SJSA1 (cell line): ENCODE data around the gene POU6F2. TPM values are rescaled to one million over a fixed set of nuclear protein-coding genes. Genes with fewer than 3 reads are reported as not detected.
A peak's percentile ranks its signal among the peaks of the same experiment; 100 is the strongest.

Source experiments
- DNase-seq, 2 experiments: peaks; one replicate each; pipeline ENCODE4 v3.0.0-alpha.2; 2015 to 2020; ENCODE audit warnings: low spot score in 2 of 2, low read depth in 1 of 2
- H3K27ac ChIP-seq: fragments of 250-450 bp; sonication (Bioruptor Pico); 2 replicates; pipeline ENCODE4 v1.5.1; 2020; ENCODE audit warnings: mild to moderate bottlenecking, moderate library complexity
- H3K27me3 ChIP-seq: fragments of 250-450 bp; sonication (Bioruptor Pico); replicated peaks from 2 replicates; pipeline ENCODE4 v1.5.1; 2020; ENCODE audit warnings: mild to moderate bottlenecking, moderate library complexity
- H3K36me3 ChIP-seq: fragments of 250-450 bp; sonication (Bioruptor Pico); 2 replicates; pipeline ENCODE4 v1.5.1; 2020; ENCODE audit warnings: mild to moderate bottlenecking
- H3K4me1 ChIP-seq: fragments of 250-450 bp; sonication (Bioruptor Pico); replicated peaks from 2 replicates; pipeline ENCODE4 v1.6.1; 2021; ENCODE audit warnings: mild to moderate bottlenecking
- H3K4me3 ChIP-seq: fragments of 250-450 bp; sonication (Bioruptor Pico); 2 replicates; pipeline ENCODE4 v1.5.1; 2020; ENCODE audit warnings: mild to moderate bottlenecking
- H3K9me3 ChIP-seq: fragments of 250-450 bp; sonication (Bioruptor Pico); replicated peaks from 2 replicates; pipeline ENCODE4 v1.5.1; 2020; ENCODE audit warnings: mild to moderate bottlenecking
- total RNA-seq: library from RNA; depleted of rRNA; stranded (reverse); fragments of >200 nt; shearing (Covaris generic); gene quantifications from 2 replicates; pipeline ENCODE4 v1.2.3, GENCODE V29; 2014

POU6F2 gene
- total RNA-seq, 1 experiment from 2014 or later, result not detected

DNA sequence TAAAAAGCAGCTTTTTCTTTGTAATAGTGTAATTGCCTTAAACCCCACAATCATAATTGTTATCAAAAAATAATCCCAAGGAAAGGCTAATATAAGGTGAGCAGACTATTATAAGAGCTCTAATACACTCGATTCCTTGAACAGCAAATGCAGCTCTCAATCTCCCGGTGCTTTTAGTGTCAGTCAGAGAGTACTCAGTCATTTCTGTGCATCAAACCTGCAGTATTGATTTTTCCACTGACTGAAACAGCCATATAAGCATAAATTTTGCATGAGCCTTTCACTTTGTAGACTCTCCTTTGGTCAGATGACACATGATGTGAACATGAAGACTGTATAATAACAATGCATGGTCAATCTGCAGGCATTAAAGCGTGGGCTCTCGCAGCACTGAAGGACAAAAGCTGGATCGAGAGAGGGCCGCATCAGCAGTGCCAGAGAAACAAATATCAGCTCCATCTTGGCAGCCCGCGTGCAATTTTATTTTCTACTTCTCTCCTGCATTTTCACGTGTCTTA is 272.0 kb downstream of the POU6F2 start:
- no peaks in the 10 kb centered on the region for H3K36me3 ChIP-seq
- DNase-seq, result no peak
- peaks cover 66% of the 10 kb centered on the region for H3K4me1 ChIP-seq
- H3K9me3 ChIP-seq, result no peaks in the 10 kb centered on the region
- peak overlapping the region; percentile 53; the same call in 1 of the 2 replicates for H3K27ac ChIP-seq
- H3K4me3 ChIP-seq, result no peak overlapping the region
- H3K27me3 ChIP-seq, result no peaks in the 10 kb centered on the region

DNA sequence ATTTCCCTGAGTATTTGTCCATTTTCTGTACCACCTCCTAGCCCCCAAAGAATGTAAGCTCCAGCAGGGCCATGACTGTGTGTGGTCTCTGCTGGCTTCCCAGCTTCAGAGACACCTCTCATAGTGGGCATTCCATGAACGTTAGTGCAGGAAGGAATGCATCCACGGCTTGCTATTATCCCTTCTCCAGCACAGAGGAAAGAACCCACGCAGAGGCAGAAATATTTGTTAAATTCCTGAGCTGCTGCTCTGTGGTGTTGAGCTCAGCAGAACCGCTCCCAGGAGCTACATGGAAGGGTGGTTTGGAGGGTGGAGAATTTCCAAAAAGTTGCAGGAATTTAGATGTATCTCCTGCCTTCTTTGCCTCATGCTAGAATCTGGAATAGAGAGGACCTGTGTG is 275.2 kb downstream of the POU6F2 start:
- DNase-seq, result peak; percentile 94 to 97
- no peaks in the 10 kb centered on the region for H3K27me3 ChIP-seq
- no peaks in the 10 kb centered on the region for H3K9me3 ChIP-seq
- no peaks in the 10 kb centered on the region for H3K36me3 ChIP-seq
- peaks cover 63% of the 10 kb centered on the region for H3K4me1 ChIP-seq
- H3K27ac ChIP-seq, result peak overlapping the region; percentile 74
- no peak overlapping the region for H3K4me3 ChIP-seq

- DNase-seq, result no peak
- Histone ChIP-seq H3K4me3 (no peak overlapping the region), H3K27ac (no peak overlapping the region), H3K36me3 (no peaks in the 10 kb centered on the region), H3K4me1 (peaks cover 5% of the 10 kb centered on the region), H3K27me3 (no peaks in the 10 kb centered on the region), H3K9me3 (no peaks in the 10 kb centered on the region)
Observed at GRCh38 chr7:39259391-39260003, 281.8 kb downstream of the POU6F2 start.

GRCh38 chr7:39260279-39260844 is 282.7 kb downstream of the POU6F2 start:
- no peak overlapping the region for H3K27ac ChIP-seq
- no peaks in the 10 kb centered on the region for H3K27me3 ChIP-seq
- no peak for DNase-seq
- no peaks in the 10 kb centered on the region for H3K4me1 ChIP-seq
- H3K9me3 ChIP-seq, result no peaks in the 10 kb centered on the region
- H3K36me3 ChIP-seq, result no peaks in the 10 kb centered on the region
- H3K4me3 ChIP-seq, result no peak overlapping the region

- H3K36me3 ChIP-seq, result no peaks in the 10 kb centered on the region
- H3K9me3 ChIP-seq, result no peaks in the 10 kb centered on the region
- H3K27ac ChIP-seq, result no peak overlapping the region
- H3K27me3 ChIP-seq, result no peaks in the 10 kb centered on the region
- no peak for DNase-seq
- H3K4me3 ChIP-seq, result no peak overlapping the region
- H3K4me1 ChIP-seq, result no peaks in the 10 kb centered on the region
Observed at GRCh38 chr7:39261771-39262170, 284.1 kb downstream of the POU6F2 start.

DNA sequence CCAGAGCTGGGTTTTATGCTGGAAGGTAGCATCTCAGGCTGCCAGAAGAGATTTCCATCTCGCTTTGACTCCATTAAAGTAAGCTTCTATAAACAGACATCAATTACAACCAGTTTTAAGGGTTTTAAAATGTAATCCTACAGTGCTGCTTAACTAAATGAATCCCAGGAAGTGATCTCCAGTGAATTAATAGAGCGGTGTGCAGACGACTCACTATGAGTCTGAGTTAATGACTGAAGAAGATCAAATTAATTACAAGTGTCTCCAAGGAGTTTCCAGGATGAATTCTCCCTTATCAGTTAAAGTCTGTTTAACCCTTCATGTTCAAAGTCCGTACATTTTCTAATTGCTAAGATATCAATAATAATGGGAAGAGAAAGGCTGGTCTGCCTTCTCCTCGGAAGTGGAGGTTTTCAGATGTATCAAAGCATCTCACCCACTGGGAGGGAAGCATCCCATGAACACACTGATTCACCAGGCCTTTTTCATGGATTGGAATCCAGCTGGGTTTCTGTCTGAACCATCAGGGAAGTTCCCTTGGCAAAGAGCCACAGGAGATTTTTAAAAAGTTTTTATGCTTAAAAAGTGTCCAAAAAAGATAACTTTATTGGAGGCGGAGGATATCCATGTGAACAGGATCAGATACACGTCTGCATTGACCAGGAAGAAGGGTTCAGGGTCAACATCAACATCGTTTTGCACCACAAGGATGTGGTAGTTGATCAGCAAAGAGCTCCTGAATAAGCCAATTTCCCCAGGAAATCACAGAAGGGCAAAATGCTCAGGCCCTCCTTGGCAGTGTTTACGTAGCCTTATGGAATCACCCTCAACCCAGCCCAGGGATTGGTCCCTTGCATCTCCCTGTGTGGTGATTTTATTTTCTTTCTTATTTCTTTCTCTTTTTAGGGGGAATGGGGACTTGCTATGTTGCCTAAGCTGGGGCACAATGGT is 288.2 kb downstream of the POU6F2 start:
- Histone ChIP-seq H3K4me3 (no peak overlapping the region), H3K9me3 (no peaks in the 10 kb centered on the region), H3K27me3 (no peaks in the 10 kb centered on the region), H3K27ac (no peak overlapping the region), H3K36me3 (no peaks in the 10 kb centered on the region), H3K4me1 (no peaks in the 10 kb centered on the region)
- DNase-seq, result no peak

- Histone ChIP-seq H3K4me1 (0 out of 2 replicates have a peak, but pooled peaks cover 3% of the 10 kb centered on the region), H3K9me3 (no peaks in the 10 kb centered on the region), H3K4me3 (no peak overlapping the region)
Observed at GRCh38 chr7:39269034-39269433, 291.3 kb downstream of the POU6F2 start.

DNA sequence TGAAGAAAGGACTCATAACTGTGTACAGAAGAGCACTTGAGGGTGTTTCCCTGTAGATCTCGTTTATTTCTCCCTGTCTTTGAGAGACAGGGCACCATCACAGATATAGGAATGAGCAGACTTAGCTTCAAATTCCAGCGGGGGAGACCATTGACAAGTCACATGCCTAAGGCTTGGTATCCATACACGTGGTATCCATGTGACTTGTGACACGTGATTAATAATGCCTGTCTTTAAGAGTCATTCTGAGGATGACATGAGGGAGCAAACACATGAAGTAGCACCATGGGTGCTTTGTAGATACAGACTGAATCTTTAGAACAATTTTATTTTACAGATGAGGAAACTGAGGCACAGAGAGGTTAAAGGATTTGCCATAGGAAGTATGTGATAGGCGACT is 292.3 kb downstream of the POU6F2 start:
- no peaks in the 10 kb centered on the region for H3K27me3 ChIP-seq
- H3K27ac ChIP-seq, result no peak overlapping the region
- no peak overlapping the region for H3K4me3 ChIP-seq
- H3K4me1 ChIP-seq, result 0 out of 2 replicates have a peak, but pooled peaks cover 3% of the 10 kb centered on the region
- H3K9me3 ChIP-seq, result no peaks in the 10 kb centered on the region
- no peak for DNase-seq
- no peaks in the 10 kb centered on the region for H3K36me3 ChIP-seq

More at GRCh38 chr7:39269034-39269433, 291.3 kb downstream of the POU6F2 start:
- DNase-seq, result no peak
- Histone ChIP-seq H3K27ac (no peak overlapping the region), H3K36me3 (no peaks in the 10 kb centered on the region), H3K27me3 (no peaks in the 10 kb centered on the region)

DNA sequence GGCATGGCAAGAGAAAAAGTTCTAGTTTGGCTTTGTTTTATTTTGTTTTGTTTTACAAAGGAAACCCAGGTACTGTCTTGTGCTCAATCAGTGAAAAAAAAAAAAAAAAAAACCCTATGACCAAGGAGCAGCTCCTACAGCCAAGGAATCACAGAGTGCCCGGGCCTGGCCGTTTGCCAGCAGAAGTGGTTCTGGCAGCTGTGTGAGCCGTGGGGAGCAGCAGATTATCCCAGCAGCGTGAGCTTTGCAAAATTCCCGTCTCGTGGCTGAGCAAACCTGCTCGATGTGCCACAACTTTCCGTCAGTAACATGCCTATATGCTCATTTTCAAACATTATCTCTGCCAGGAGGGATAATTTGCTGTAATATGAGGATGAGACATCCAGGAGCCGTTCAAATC is 293.7 kb downstream of the POU6F2 start:
- H3K27me3 ChIP-seq, result no peaks in the 10 kb centered on the region
- H3K9me3 ChIP-seq, result no peaks in the 10 kb centered on the region
- H3K4me1 ChIP-seq, result 0 out of 2 replicates have a peak, but pooled peaks cover 3% of the 10 kb centered on the region
- H3K27ac ChIP-seq, result no peak overlapping the region
- no peak overlapping the region for H3K4me3 ChIP-seq
- no peaks in the 10 kb centered on the region for H3K36me3 ChIP-seq
- no peak for DNase-seq

GRCh38 chr7:39272111-39272510 is 294.4 kb downstream of the POU6F2 start:
- DNase-seq, result no peak
- no peak overlapping the region for H3K4me3 ChIP-seq

GRCh38 chr7:39272691-39273090 is 295.0 kb downstream of the POU6F2 start:
- Histone ChIP-seq H3K4me3 (no peak overlapping the region), H3K9me3 (no peaks in the 10 kb centered on the region), H3K27me3 (no peaks in the 10 kb centered on the region), H3K27ac (no peak overlapping the region), H3K36me3 (no peaks in the 10 kb centered on the region), H3K4me1 (0 out of 2 replicates have a peak, but pooled peaks cover 3% of the 10 kb centered on the region)
- DNase-seq, result no peak

More at GRCh38 chr7:39272111-39272510, 294.4 kb downstream of the POU6F2 start:
- Histone ChIP-seq H3K4me1 (0 out of 2 replicates have a peak, but pooled peaks cover 3% of the 10 kb centered on the region), H3K9me3 (no peaks in the 10 kb centered on the region), H3K27ac (no peak overlapping the region), H3K36me3 (no peaks in the 10 kb centered on the region), H3K27me3 (no peaks in the 10 kb centered on the region)

DNA sequence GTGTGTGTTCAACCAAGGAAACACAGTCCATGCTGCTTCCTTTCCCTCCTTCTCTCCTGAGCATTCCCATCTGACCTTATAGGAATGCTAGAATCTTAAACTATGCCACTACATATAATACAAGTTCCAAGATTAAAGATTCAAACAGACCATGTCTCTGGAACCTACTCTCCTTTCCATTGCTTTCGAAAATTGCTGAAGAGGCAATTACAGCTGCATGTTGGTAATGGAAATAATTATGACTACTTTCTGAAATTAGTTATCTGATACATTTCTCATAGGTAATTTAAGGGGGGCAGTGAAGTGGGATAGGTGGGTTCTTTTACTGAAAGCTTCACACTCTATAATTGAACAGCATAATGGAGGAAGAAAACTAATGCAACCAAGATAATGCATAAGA is 302.6 kb downstream of the POU6F2 start:
- H3K27ac ChIP-seq, result no peak overlapping the region

DNA sequence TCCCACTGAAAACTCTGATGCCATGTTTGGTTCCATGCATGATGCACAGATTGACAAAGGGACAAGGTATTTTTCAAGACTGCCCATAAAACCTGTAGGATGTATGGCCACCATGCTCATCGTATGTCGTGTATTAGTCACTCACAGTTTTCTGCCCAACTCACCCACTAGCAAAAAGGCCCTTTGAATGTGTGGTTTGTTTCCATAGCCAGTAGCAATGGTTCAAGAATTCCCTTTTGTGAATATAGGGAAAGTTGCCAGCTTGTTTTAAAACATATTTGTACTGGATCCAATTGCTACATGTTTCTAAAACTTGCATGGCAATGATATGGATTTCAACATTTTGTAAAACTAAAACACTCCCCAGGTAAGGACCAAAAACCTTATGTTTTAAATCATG is 307.5 kb downstream of the POU6F2 start:
- H3K36me3 ChIP-seq, result no peaks in the 10 kb centered on the region
- H3K9me3 ChIP-seq, result no peaks in the 10 kb centered on the region
- no peaks in the 10 kb centered on the region for H3K27me3 ChIP-seq
- no peak overlapping the region for H3K4me3 ChIP-seq
- H3K4me1 ChIP-seq, result no peaks in the 10 kb centered on the region
- no peak for DNase-seq
- no peak overlapping the region for H3K27ac ChIP-seq

More for the DNA sequence above, 302.6 kb downstream of the POU6F2 start:
- no peaks in the 10 kb centered on the region for H3K4me1 ChIP-seq
- H3K27me3 ChIP-seq, result no peaks in the 10 kb centered on the region
- no peaks in the 10 kb centered on the region for H3K9me3 ChIP-seq
- DNase-seq, result no peak
- no peaks in the 10 kb centered on the region for H3K36me3 ChIP-seq
- H3K4me3 ChIP-seq, result no peak overlapping the region
